ENCODE results near the gene ENPP6.

Gene ENPP6

DNA sequence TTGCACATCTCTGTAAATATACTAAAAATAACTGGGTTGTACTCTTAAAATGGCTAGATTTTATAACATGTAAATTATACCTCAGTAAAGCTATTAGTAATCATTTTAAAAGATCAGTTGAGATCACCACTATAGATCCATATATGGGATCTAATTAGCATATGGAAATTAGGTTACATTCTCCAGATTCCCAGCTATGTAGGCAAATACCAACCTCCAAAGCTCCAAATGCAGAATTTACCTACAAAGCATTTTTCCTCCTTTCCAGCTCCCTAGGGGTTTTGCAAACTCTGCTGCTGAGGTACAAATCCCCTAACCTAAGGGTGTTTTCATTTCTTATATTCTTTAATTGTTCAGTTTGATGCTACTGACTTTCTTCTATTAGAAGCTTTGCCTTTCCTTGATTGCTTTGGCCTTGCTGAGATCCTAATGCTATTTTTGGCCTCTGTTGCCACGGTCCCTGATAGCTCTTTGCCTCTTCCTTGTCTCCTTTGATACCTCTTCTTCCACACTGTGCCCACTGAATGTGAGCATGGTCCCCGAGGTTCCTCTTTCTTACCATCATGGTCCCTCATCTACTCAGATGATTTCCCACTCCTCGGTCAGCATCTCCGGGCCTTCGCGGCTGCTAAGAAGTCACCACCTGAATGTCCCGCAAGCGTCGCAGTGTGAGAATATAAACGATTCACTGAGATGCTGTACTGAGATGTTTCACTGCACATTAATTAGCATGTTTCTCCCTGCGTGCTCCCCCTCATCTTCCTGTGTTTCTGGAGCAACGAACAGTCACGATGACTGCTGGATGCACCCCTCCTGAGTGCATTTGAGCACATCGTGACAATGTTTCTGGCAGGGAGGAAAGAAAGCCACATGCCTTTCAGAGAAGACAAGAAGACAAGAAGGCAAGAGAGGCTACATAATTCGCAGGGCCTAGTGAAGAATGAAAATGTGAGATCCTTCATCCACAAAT lies 23.8 kb downstream of the ENPP6 start:
- DNase-seq (ENCODE audit: low read depth), result no peak
- TF ChIP-seq, protein P1, sequence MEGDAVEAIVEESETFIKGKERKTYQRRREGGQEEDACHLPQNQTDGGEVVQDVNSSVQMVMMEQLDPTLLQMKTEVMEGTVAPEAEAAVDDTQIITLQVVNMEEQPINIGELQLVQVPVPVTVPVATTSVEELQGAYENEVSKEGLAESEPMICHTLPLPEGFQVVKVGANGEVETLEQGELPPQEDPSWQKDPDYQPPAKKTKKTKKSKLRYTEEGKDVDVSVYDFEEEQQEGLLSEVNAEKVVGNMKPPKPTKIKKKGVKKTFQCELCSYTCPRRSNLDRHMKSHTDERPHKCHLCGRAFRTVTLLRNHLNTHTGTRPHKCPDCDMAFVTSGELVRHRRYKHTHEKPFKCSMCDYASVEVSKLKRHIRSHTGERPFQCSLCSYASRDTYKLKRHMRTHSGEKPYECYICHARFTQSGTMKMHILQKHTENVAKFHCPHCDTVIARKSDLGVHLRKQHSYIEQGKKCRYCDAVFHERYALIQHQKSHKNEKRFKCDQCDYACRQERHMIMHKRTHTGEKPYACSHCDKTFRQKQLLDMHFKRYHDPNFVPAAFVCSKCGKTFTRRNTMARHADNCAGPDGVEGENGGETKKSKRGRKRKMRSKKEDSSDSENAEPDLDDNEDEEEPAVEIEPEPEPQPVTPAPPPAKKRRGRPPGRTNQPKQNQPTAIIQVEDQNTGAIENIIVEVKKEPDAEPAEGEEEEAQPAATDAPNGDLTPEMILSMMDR (conservative IDR thresholded peaks at IDR 0.05; ENCODE audit: control insufficient read depth, insufficient read depth, low read depth, low read length), result no peak
- no peak overlapping the region for H3K4me3 ChIP-seq (ENCODE audit: control insufficient read depth, low read depth, low read length)

DNA sequence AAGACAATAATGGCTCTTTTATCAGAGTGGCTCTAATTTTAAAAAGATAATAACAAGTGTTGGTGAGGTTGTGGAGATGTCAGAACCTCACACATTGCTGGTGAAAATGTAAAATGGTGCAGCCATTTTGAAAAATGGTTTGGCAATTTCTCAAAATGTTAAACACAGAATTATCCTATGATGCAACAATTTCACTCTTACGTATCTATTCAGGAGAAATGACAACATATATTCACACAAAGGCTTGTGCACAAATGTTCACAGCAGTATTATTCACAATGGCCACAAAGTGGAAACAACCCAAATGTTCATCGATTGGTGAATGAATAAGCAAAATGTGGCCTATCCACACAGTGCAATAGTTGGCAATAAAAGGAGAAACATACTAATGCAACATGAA lies 24.7 kb downstream of the ENPP6 start:
- TF ChIP-seq, protein P1 (conservative IDR thresholded peaks at IDR 0.05; ENCODE audit: control insufficient read depth, insufficient read depth, low read depth, low read length), result no peak
- no peak overlapping the region for H3K4me3 ChIP-seq (ENCODE audit: control insufficient read depth, low read depth, low read length)
- DNase-seq (ENCODE audit: low read depth), result no peak

GRCh38 chr4:184191267-184191666 lies 26.4 kb downstream of the ENPP6 start:
- DNase-seq (ENCODE audit: low read depth), result no peak
- TF ChIP-seq, protein P1 (conservative IDR thresholded peaks at IDR 0.05; ENCODE audit: control insufficient read depth, insufficient read depth, low read depth, low read length), result no peak
- no peak overlapping the region for H3K4me3 ChIP-seq (ENCODE audit: control insufficient read depth, low read depth, low read length)

- TF ChIP-seq, protein P1 (conservative IDR thresholded peaks at IDR 0.05; ENCODE audit: control insufficient read depth, insufficient read depth, low read depth, low read length), result no peak
- no peak overlapping the region for H3K4me3 ChIP-seq (ENCODE audit: control insufficient read depth, low read depth, low read length)
- no peak for DNase-seq (ENCODE audit: low read depth)
These were observed 27.0 kb downstream of the ENPP6 start for GRCh38 chr4:184190711-184191110.

- TF ChIP-seq, protein P1 (conservative IDR thresholded peaks at IDR 0.05; ENCODE audit: control insufficient read depth, insufficient read depth, low read depth, low read length), result no peak
- H3K4me3 ChIP-seq (ENCODE audit: control insufficient read depth, low read depth, low read length), result no peak overlapping the region
- DNase-seq (ENCODE audit: low read depth), result no peak
These were observed 27.7 kb downstream of the ENPP6 start for GRCh38 chr4:184189966-184190365.

GRCh38 chr4:184188443-184189400 lies 29.0 kb downstream of the ENPP6 start:
- TF ChIP-seq, protein P1 (conservative IDR thresholded peaks at IDR 0.05; ENCODE audit: control insufficient read depth, insufficient read depth, low read depth, low read length), result no peak
- H3K4me3 ChIP-seq (ENCODE audit: control insufficient read depth, low read depth, low read length), result no peak overlapping the region
- DNase-seq (ENCODE audit: low read depth), result no peak
